ENCODE results near the gene INPP4A.

The INPP4A gene

GRCh38 chr2:98505971-98506664, 61.5 kb downstream of the INPP4A start:
- H3K4me3 ChIP-seq (ENCODE audit: control insufficient read depth, low read depth, low read length), result no peak overlapping the region
- peak; percentile 47 for DNase-seq (ENCODE audit: low read depth)
- TF ChIP-seq CTCF (conservative IDR thresholded peaks at IDR 0.05; ENCODE audit: control insufficient read depth, insufficient read depth, low read depth, low read length), result no peak

- DNase-seq (ENCODE audit: low read depth), result no peak
- TF ChIP-seq CTCF (conservative IDR thresholded peaks at IDR 0.05; ENCODE audit: control insufficient read depth, insufficient read depth, low read depth, low read length), result no peak
- H3K4me3 ChIP-seq (ENCODE audit: control insufficient read depth, low read depth, low read length), result no peak overlapping the region
These were observed 62.2 kb downstream of the INPP4A start for GRCh38 chr2:98506881-98507280.

- no peak for DNase-seq (ENCODE audit: low read depth)
- TF ChIP-seq CTCF (conservative IDR thresholded peaks at IDR 0.05; ENCODE audit: control insufficient read depth, insufficient read depth, low read depth, low read length), result no peak
- H3K4me3 ChIP-seq (ENCODE audit: control insufficient read depth, low read depth, low read length), result no peak overlapping the region
These were observed 62.8 kb downstream of the INPP4A start for GRCh38 chr2:98507461-98507860.

- TF ChIP-seq CTCF (conservative IDR thresholded peaks at IDR 0.05; ENCODE audit: control insufficient read depth, insufficient read depth, low read depth, low read length), result no peak
- H3K4me3 ChIP-seq (ENCODE audit: control insufficient read depth, low read depth, low read length), result peak overlapping the region; percentile 3
- peak; percentile 65 for DNase-seq (ENCODE audit: low read depth)
These were observed 63.4 kb downstream of the INPP4A start for GRCh38 chr2:98507891-98508708.

- no peak for TF ChIP-seq CTCF (conservative IDR thresholded peaks at IDR 0.05; ENCODE audit: control insufficient read depth, insufficient read depth, low read depth, low read length)
- H3K4me3 ChIP-seq (ENCODE audit: control insufficient read depth, low read depth, low read length), result peak overlapping the region; percentile 3
- peak; percentile 97 for DNase-seq (ENCODE audit: low read depth)
These were observed 64.0 kb downstream of the INPP4A start for GRCh38 chr2:98508709-98509066.

GRCh38 chr2:98509542-98510321, 65.1 kb downstream of the INPP4A start:
- no peak for DNase-seq (ENCODE audit: low read depth)
- no peak overlapping the region for H3K4me3 ChIP-seq (ENCODE audit: control insufficient read depth, low read depth, low read length)
- no peak for TF ChIP-seq CTCF (conservative IDR thresholded peaks at IDR 0.05; ENCODE audit: control insufficient read depth, insufficient read depth, low read depth, low read length)

Measured in fibroblast of mammary gland (primary cell).